ENCODE data around the gene TOR1B.

DNA sequence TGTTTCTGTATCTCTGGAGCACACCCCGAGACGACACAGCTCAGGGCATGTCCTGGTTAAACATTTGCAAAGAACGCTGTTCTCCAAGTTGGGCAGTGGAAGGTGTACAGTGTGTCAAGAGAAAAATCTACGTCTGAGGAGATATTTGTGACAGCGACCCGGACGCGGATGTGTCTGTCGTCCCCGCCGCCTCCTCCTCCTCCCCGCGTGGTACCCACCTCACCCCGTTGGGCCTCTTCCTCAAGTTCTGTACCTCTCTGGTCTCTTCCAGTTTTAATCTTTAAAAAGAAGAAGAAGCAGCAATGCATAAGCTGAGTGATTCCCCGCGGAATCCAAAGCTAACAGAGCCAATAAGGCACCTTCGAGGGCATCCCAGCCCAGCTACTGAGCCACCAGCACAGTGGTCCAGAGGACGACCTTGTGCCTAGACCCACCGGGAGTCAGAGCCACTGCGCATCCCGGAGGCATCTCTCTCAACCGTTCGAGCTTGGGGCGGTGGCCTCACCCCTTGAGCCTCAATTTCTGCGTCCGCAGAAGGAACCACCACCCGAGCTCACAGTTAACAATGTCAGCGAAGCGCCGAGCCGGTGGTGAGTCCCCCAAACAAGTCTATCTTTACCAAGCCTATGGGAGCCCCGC is 31.6 kb downstream of the TOR1B start:
- TF ChIP-seq SP2 (tag by site-specific recombination; IDR thresholded peaks at IDR 0.05), result no peak
- TF ChIP-seq ZNF776 (tag by site-specific recombination; IDR thresholded peaks at IDR 0.05; ENCODE audit: borderline replicate concordance), result no peak
